ENCODE measurements around the gene LRP5. TPM values are rescaled to one million over a fixed set of nuclear protein-coding genes. Genes with fewer than 3 reads are reported as not detected.
"Not testable (repeated sequence)": the region's sequence is repeated elsewhere in the genome, so short reads cannot be mapped to it uniquely, and the experiment has no call there.

Gene LRP5
- total RNA-seq, 1 donor from 2014 or later, result 29.5 TPM

- intact Hi-C loops (cut with micrococcal nuclease), result no loop called here
Observed at GRCh38 chr11:68437927-68438657, 125.7 kb downstream of the LRP5 start.

- intact Hi-C loops (cut with micrococcal nuclease), result no loop called here
Observed at GRCh38 chr11:68438658-68439259, 126.4 kb downstream of the LRP5 start.

GRCh38 chr11:68439355-68440065 lies 127.1 kb downstream of the LRP5 start:
- intact Hi-C loops (cut with micrococcal nuclease), result no loop called here

- intact Hi-C loops (cut with micrococcal nuclease), result no loop called here
Observed at GRCh38 chr11:68440224-68440623, 127.8 kb downstream of the LRP5 start.

- intact Hi-C loops (cut with micrococcal nuclease), result no loop called here
Observed at GRCh38 chr11:68441466-68442230, 129.3 kb downstream of the LRP5 start.

GRCh38 chr11:68442433-68442832 lies 130.0 kb downstream of the LRP5 start:
- intact Hi-C loops (cut with micrococcal nuclease), result no loop called here

GRCh38 chr11:68444566-68444965 lies 132.2 kb downstream of the LRP5 start:
- intact Hi-C loops (cut with micrococcal nuclease), result no loop called here

GRCh38 chr11:68445531-68446035 lies 133.2 kb downstream of the LRP5 start:
- intact Hi-C loops (cut with micrococcal nuclease), result loop anchor here (2.0 to 5.0 kb wide), 2 partner anchors 149 to 238 kb away; no protein-coding TSS in a partner anchor

- intact Hi-C loops (cut with micrococcal nuclease), result loop anchor here (2.0 to 5.0 kb wide), 2 partner anchors 149 to 239 kb away; no protein-coding TSS in a partner anchor
Observed at GRCh38 chr11:68446046-68446725, 133.8 kb downstream of the LRP5 start.

GRCh38 chr11:68447015-68447801 lies 134.8 kb downstream of the LRP5 start:
- intact Hi-C loops (cut with micrococcal nuclease), result loop anchor here (1.0 to 5.0 kb wide), 4 partner anchors 150 to 240 kb away; partner anchors contain the start of gene C11orf24

GRCh38 chr11:68447914-68448313 lies 135.5 kb downstream of the LRP5 start:
- intact Hi-C loops (cut with micrococcal nuclease), result loop anchor here (1.0 to 5.0 kb wide), 4 partner anchors 151 to 241 kb away; partner anchors contain the start of gene C11orf24

GRCh38 chr11:68448604-68449011 lies 136.2 kb downstream of the LRP5 start:
- intact Hi-C loops (cut with micrococcal nuclease), result loop anchor here (5.0 kb wide), 1 partner anchor 241 kb away; no protein-coding TSS in a partner anchor

- intact Hi-C loops (cut with micrococcal nuclease), result loop anchor here (5.0 kb wide), 1 partner anchor 243 kb away; no protein-coding TSS in a partner anchor
Observed at GRCh38 chr11:68449951-68450350, 137.6 kb downstream of the LRP5 start.

GRCh38 chr11:68450711-68451110 lies 138.3 kb downstream of the LRP5 start:
- intact Hi-C loops (cut with micrococcal nuclease), result no loop called here

GRCh38 chr11:68454767-68455166 lies 142.4 kb downstream of the LRP5 start:
- intact Hi-C loops (cut with micrococcal nuclease), result no loop called here

- intact Hi-C loops (cut with micrococcal nuclease), result no loop called here
Observed at GRCh38 chr11:68455485-68455884, 143.1 kb downstream of the LRP5 start.

GRCh38 chr11:68457216-68457897 lies 145.0 kb downstream of the LRP5 start:
- intact Hi-C loops (cut with micrococcal nuclease), result no loop called here

- intact Hi-C loops (cut with micrococcal nuclease), result no loop called here
Observed at GRCh38 chr11:68457898-68458249, 145.5 kb downstream of the LRP5 start.

GRCh38 chr11:68458340-68458739 lies 145.9 kb downstream of the LRP5 start:
- intact Hi-C loops (cut with micrococcal nuclease), result not testable (repeated sequence)
